HT1080 (cell line): ENCODE results near the gene FHOD1. TPM values are rescaled to one million over a fixed set of nuclear protein-coding genes. Genes with fewer than 3 reads are reported as not detected.

Experiments used
- small RNA-seq: library from RNA; depleted of rRNA; stranded (forward); fragments of <200 nt; gene quantifications from one replicate; pipeline ENCODE3, GENCODE V24; 2014
- total RNA-seq: library from RNA; depleted of rRNA; stranded (reverse); fragments of >200 nt; shearing (Covaris generic); gene quantifications from 2 replicates; pipeline ENCODE4 v1.2.3, GENCODE V29; 2014; rRNA removed

Gene FHOD1
- total RNA-seq, 1 experiment from 2014 or later, result 65.1 TPM

Small RNA genes lying within 50 kb of the gene (small RNA-seq; reads per million reads assigned to genes)
- not detected for gene MIR328

Other genes starting within 250 kb of the FHOD1 start
- 62.7 and 93.7 TPM in 2 replicates for gene CBFB, start 218.3 kb downstream of the FHOD1 start, total RNA-seq
- gene PHAF1, start 137.5 kb downstream of the FHOD1 start, total RNA-seq, result 12.1 and 23.8 TPM in 2 replicates
- gene B3GNT9, start 96.5 kb downstream of the FHOD1 start, total RNA-seq, result 2.8 and 5.6 TPM in 2 replicates
- gene TRADD, start 87.6 kb downstream of the FHOD1 start, total RNA-seq, result 10.9 and 13.7 TPM in 2 replicates
- 10.3 and 12.8 TPM in 2 replicates for gene FBXL8, start 87.5 kb downstream of the FHOD1 start, total RNA-seq
- 9.0 and 11.0 TPM in 2 replicates for gene HSF4, start 82.7 kb downstream of the FHOD1 start, total RNA-seq
- gene NOL3, start 76.9 kb downstream of the FHOD1 start, total RNA-seq, result 18.4 and 22.8 TPM in 2 replicates
- gene MATCAP1, start 63.5 kb downstream of the FHOD1 start, total RNA-seq, result 7.0 and 11.6 TPM in 2 replicates
- gene EXOC3L1, start 57.3 kb downstream of the FHOD1 start, total RNA-seq, result 1.1 and 1.6 TPM in 2 replicates
- 201 and 230 TPM in 2 replicates for gene E2F4, start 55.3 kb downstream of the FHOD1 start, total RNA-seq
- 2.6 and 3.0 TPM in 2 replicates for gene ELMO3, start 48.4 kb downstream of the FHOD1 start, total RNA-seq
- 39.4 and 50.3 TPM in 2 replicates for gene TMEM208, start 20.4 kb downstream of the FHOD1 start, total RNA-seq
- gene SLC9A5, start 1.5 kb upstream of the FHOD1 start, total RNA-seq, result 0.57 and 1.9 TPM in 2 replicates
- gene PLEKHG4, start 32.1 kb upstream of the FHOD1 start, total RNA-seq, result 1.8 and 3.7 TPM in 2 replicates
- not detected in 2 replicates for gene KCTD19, start 79.3 kb upstream of the FHOD1 start, total RNA-seq
- not detected in 2 replicates for gene LRRC36, start 79.3 kb upstream of the FHOD1 start, total RNA-seq
- not detected in 2 replicates for gene TPPP3, start 146.0 kb upstream of the FHOD1 start, total RNA-seq
- 2.6 and 4.1 TPM in 2 replicates for gene ZDHHC1, start 169.0 kb upstream of the FHOD1 start, total RNA-seq
- 0.94 and 1.0 TPM in 2 replicates for gene HSD11B2, start 183.6 kb upstream of the FHOD1 start, total RNA-seq
- gene ATP6V0D1, start 233.7 kb upstream of the FHOD1 start, total RNA-seq, result 89.7 and 108 TPM in 2 replicates
- not detected in 2 replicates for gene AGRP, start 236.1 kb upstream of the FHOD1 start, total RNA-seq